SU-DHL-6 (cell line): ENCODE data around the gene TIGIT.

Experiments
- H2AFZ ChIP-seq: fragments of 200-600 bp; sonication (generic); 2 replicates; pipeline ENCODE4 v1.6.1; 2014; ENCODE audit warnings: low read depth, mild to moderate bottlenecking, moderate library complexity, mixed read lengths, antibody characterized with exemption, low read length; ENCODE audit not compliant: severe bottlenecking
- H3F3A ChIP-seq: fragments of 200-600 bp; shearing (Covaris generic); 2 replicates; pipeline ENCODE4 v1.6.0; 2016; ENCODE audit warnings: antibody characterized with exemption, mild to moderate bottlenecking; ENCODE audit not compliant: insufficient read depth
- H3K27ac ChIP-seq: fragments of 200-600 bp; sonication (generic); 2 replicates; pipeline ENCODE4 v1.5.1; 2016; ENCODE audit warnings: low read depth, mild to moderate bottlenecking, low read length, moderate library complexity, mixed read lengths
- H3K27me3 ChIP-seq: fragments of 200-600 bp; sonication (generic), shearing (Covaris generic); 2 replicates; pipeline ENCODE4 v1.6.0; 2014; ENCODE audit warnings: mild to moderate bottlenecking, low read length
- H3K36me3 ChIP-seq: fragments of 200-600 bp; sonication (generic); 2 replicates; pipeline ENCODE4 v1.6.1; 2014; ENCODE audit warnings: mild to moderate bottlenecking, low read length, mixed read lengths
- H3K4me2 ChIP-seq: fragments of 300-600, 200-600 bp; shearing (Covaris generic), sonication (generic); 2 replicates; pipeline ENCODE4 v1.6.0; 2014; ENCODE audit warnings: low read length, low read depth, mild to moderate bottlenecking; ENCODE audit not compliant: poor library complexity, severe bottlenecking
- H3K4me3 ChIP-seq: fragments of 200-600 bp; sonication (generic); 2 replicates; pipeline ENCODE4 v1.5.1; 2014; ENCODE audit warnings: antibody characterized with exemption, low read length, mild to moderate bottlenecking, mixed read lengths; ENCODE audit not compliant: insufficient read depth, poor library complexity, severe bottlenecking
- H3K79me2 ChIP-seq: fragments of 200-600 bp; sonication (generic); 2 replicates; pipeline ENCODE4 v1.6.1; 2014; ENCODE audit warnings: mild to moderate bottlenecking, low read length, moderate library complexity; ENCODE audit not compliant: insufficient read depth
- H3K9ac ChIP-seq: fragments of 200-600 bp; sonication (generic); 2 replicates; pipeline ENCODE4 v1.7.0; 2014; ENCODE audit warnings: mild to moderate bottlenecking, low read length
- H3K9me2 ChIP-seq: fragments of 200-600 bp; sonication (generic); replicated peaks from 2 replicates; pipeline ENCODE4 v1.6.1; 2014; ENCODE audit warnings: low read length; ENCODE audit not compliant: insufficient read depth
- H3K9me3 ChIP-seq: fragments of 200-600 bp; sonication (generic); 2 replicates; pipeline ENCODE4 v1.6.1; 2014; ENCODE audit warnings: low read length, mixed read lengths; ENCODE audit not compliant: insufficient read depth
- H4K20me1 ChIP-seq: fragments of 200-600 bp; sonication (generic); 2 replicates; pipeline ENCODE4 v1.6.1; 2014; ENCODE audit warnings: low read depth, mild to moderate bottlenecking, antibody characterized with exemption, low read length, moderate library complexity, mixed read lengths
- CTCF ChIP-seq: fragments of 200-600 bp; sonication (generic); IDR thresholded peaks from one replicate; pipeline ENCODE4 v1.5.1; 2017; ENCODE audit warnings: antibody characterized with exemption, mild to moderate bottlenecking, low read length, moderate library complexity; ENCODE audit not compliant: insufficient read depth, poor library complexity, severe bottlenecking
- EZH2phosphoT487 ChIP-seq: fragments of 200-600 bp; sonication (generic), shearing (Covaris generic); conservative IDR thresholded peaks from 2 replicates; pipeline ENCODE4 v1.6.1; 2018; ENCODE audit warnings: mild to moderate bottlenecking, antibody characterized with exemption, low read length, moderate library complexity, mixed read lengths

TIGIT gene

DNA sequence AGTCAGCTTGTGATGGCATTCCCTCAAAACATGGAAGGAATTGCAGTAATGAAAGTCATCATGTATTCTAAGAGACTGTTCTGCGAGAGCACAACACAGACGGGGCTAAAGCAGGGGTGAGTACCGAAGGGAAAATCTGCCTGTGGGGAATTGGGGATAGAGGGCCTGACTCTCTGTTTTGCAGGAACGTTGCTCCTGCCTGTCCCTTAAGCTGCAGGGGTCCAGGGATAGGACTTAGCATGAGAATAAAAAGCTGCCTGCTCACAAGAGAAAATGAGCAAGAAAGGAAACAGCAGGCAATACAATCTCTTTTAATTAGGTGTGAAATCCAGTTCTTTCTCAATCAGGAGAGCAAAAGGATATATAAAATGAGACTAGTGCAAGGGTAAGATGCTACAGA is 62.2 kb downstream of the TIGIT start:
- Histone ChIP-seq H3K36me3 (no peaks in the 10 kb centered on the region), H3K79me2 (no peaks in the 10 kb centered on the region), H3K27me3 (no peaks in the 10 kb centered on the region), H3K9me3 (no peaks in the 10 kb centered on the region), H4K20me1 (no peaks in the 10 kb centered on the region), H3K4me3 (no peak overlapping the region), H3K9me2 (no peaks in the 10 kb centered on the region), H2AFZ (no peak overlapping the region), H3K27ac (no peak overlapping the region), H3K9ac (no peak overlapping the region), H3F3A (no peaks in the 10 kb centered on the region), H3K4me2 (no peak overlapping the region)
- TF ChIP-seq CTCF (no peak), EZH2phosphoT487 (no peak)

GRCh38 chr3:114356525-114356924 is 62.7 kb downstream of the TIGIT start:
- H4K20me1 ChIP-seq: no peaks in the 10 kb centered on the region
- no peaks in the 10 kb centered on the region for H3K9me3 ChIP-seq
- H3K79me2 ChIP-seq: no peaks in the 10 kb centered on the region
- no peak for TF ChIP-seq CTCF
- no peak for TF ChIP-seq EZH2phosphoT487
- H3K9me2 ChIP-seq: no peaks in the 10 kb centered on the region
- no peaks in the 10 kb centered on the region for H3F3A ChIP-seq
- no peaks in the 10 kb centered on the region for H3K36me3 ChIP-seq
- H3K27me3 ChIP-seq: no peaks in the 10 kb centered on the region
- no peak overlapping the region for H2AFZ ChIP-seq
- no peak overlapping the region for H3K4me2 ChIP-seq
- H3K27ac ChIP-seq: no peak overlapping the region
- no peak overlapping the region for H3K4me3 ChIP-seq
- H3K9ac ChIP-seq: no peak overlapping the region
